Measurements from ENCODE around the gene PLCXD3. TPM values are rescaled to one million over a fixed set of nuclear protein-coding genes. Genes with fewer than 3 reads are reported as not detected.

The PLCXD3 gene
- total and polyA plus RNA-seq, 2 of the 8 experiments (the other 6 are each of a cell fraction or from before 2014, with no cell fraction given), result 0.03 to 0.07 TPM

GRCh38 chr5:41406424-41406823 is 104.0 kb downstream of the PLCXD3 start:
- H3K79me1 ChIP-seq (ENCODE audit: low read depth, low read length), result no peaks in the 10 kb centered on the region
- peak overlapping the region; percentile 52; the same call in 1 of the 2 replicates for H2AFZ ChIP-seq (ENCODE audit: low read length)
- no peak overlapping the region for H2BK20ac ChIP-seq (ENCODE audit: low read length)
- no peak overlapping the region for H3K18ac ChIP-seq (ENCODE audit: extremely low read depth, low read length)
- H3K4me3 ChIP-seq (ENCODE audit: extremely low read depth in 1 of 4, insufficient read depth in 2 of 4, low read depth in 3 of 4, low read length in 4 of 4), result no peak overlapping the region
- H4K91ac ChIP-seq (replicated peaks; ENCODE audit: insufficient read length, low read length), result no peak overlapping the region
- H2BK5ac ChIP-seq (ENCODE audit: low read depth, low read length), result no peak overlapping the region
- ChIA-PET CTCF (ENCODE audit: partially characterized antibody) (interaction anchor here (0.9 to 2.6 kb wide), 4 partner anchors 26 to 142 kb away, joined by 3 to 12 read pairs (median 5); no protein-coding TSS in a partner anchor), POLR2A (ENCODE audit: partially characterized antibody) (no interaction called here)
- no peak overlapping the region for H3K9ac ChIP-seq (replicated peaks in 1 of 4; ENCODE audit: extremely low read depth in 1 of 4, low read depth in 3 of 4, low read length in 3 of 4)
- no peaks in the 10 kb centered on the region for H3K23me2 ChIP-seq (ENCODE audit: low read depth, low read length)
- no peak overlapping the region for H4K5ac ChIP-seq (ENCODE audit: insufficient read length, low read depth, low read length)
- no peak overlapping the region for H3K14ac ChIP-seq (ENCODE audit: insufficient read length)
- H2BK120ac ChIP-seq (replicated peaks; ENCODE audit: low read depth, low read length), result no peak overlapping the region
- H3K23ac ChIP-seq (ENCODE audit: insufficient read length), result no peak overlapping the region
- no peak overlapping the region for H2BK12ac ChIP-seq (ENCODE audit: low read depth, low read length)
- FAIRE-seq (no peak), DNase-seq (ENCODE audit: low read depth in 1 of 2, low spot score in 2 of 2) (no peak)
- peaks cover 0 to 3% (median 0%) of the 10 kb centered on the region in 4 experiments; a peak in 1 of 7 replicates for H3K4me1 ChIP-seq (replicated peaks in 1 of 4; ENCODE audit: control insufficient read depth in 3 of 4, insufficient read depth in 4 of 4, low read length in 3 of 4)
- no peaks in the 10 kb centered on the region for H3K79me2 ChIP-seq (ENCODE audit: control insufficient read depth in 1 of 2, insufficient read depth in 2 of 2, low read length in 2 of 2)
- H3K36me3 ChIP-seq (ENCODE audit: control insufficient read depth in 2 of 4, insufficient read depth in 4 of 4, low read length in 3 of 4), result no peaks in the 10 kb centered on the region
- no peak overlapping the region for H3K4ac ChIP-seq (replicated peaks; ENCODE audit: insufficient read length, low read depth, low read length)
- H2AK5ac ChIP-seq (ENCODE audit: low read depth, low read length), result no peak overlapping the region
- 83% methylated on average over 1 of the region's 1 CpG; no CpG with 5 or more reads in 1 of the 2 experiments for WGBS, 2 experiments (ENCODE audit: extremely low coverage in 1 of 2, insufficient coverage in 1 of 2, insufficient read length in 1 of 2, insufficient replicate concordance in 2 of 2, low coverage in 1 of 2, low lambda C conversion rate in 2 of 2, missing lambda C conversion rate in 1 of 2)
- no peak overlapping the region for H3K56ac ChIP-seq (replicated peaks; ENCODE audit: insufficient read length, low read depth, low read length)
- H3K4me2 ChIP-seq (ENCODE audit: insufficient read depth in 1 of 2, low read depth in 2 of 2, low read length in 2 of 2), result no peak overlapping the region
- no peaks in the 10 kb centered on the region for H3K27me3 ChIP-seq (replicated peaks in 1 of 4; ENCODE audit: control insufficient read depth in 3 of 4, extremely low read depth in 1 of 4, insufficient read depth in 3 of 4, low read length in 3 of 4)
- TF ChIP-seq RNF2 (IDR thresholded peaks at IDR 0.05; ENCODE audit: borderline replicate concordance, low read depth, low read length, missing control alignments, poor library complexity, severe bottlenecking) (no peak), RBBP5 (IDR thresholded peaks at IDR 0.05; ENCODE audit: borderline replicate concordance, low read depth, low read length) (no peak), TAF7 (optimal IDR thresholded peaks at IDR 0.05; ENCODE audit: borderline replicate concordance, low read depth, low read length) (no peak), ZNF274 (IDR thresholded peaks at IDR 0.05; ENCODE audit: borderline replicate concordance, extremely low read depth, low read length) (no peak), NANOG (IDR thresholded peaks at IDR 0.05; ENCODE audit: insufficient read depth, low read depth, low read length, poor library complexity, severe bottlenecking) (no peak)
- H3K27ac ChIP-seq (ENCODE audit: low read depth, low read length), result no peak overlapping the region
- no peak overlapping the region for H2BK15ac ChIP-seq (ENCODE audit: low read length)
- no peaks in the 10 kb centered on the region for H3K9me3 ChIP-seq (ENCODE audit: insufficient read depth in 2 of 2, low read depth in 1 of 2, low read length in 1 of 2)
- H4K8ac ChIP-seq (ENCODE audit: extremely low read depth, insufficient read depth, low read length), result no peak overlapping the region
- no peaks in the 10 kb centered on the region for H4K20me1 ChIP-seq (replicated peaks in 1 of 2; ENCODE audit: control insufficient read depth in 1 of 2, insufficient read depth in 2 of 2, low read length in 2 of 2)
